ENCODE results near the gene IFNL1. TPM values are rescaled to one million over a fixed set of nuclear protein-coding genes. Genes with fewer than 3 reads are reported as not detected.
A peak's percentile ranks its signal among the peaks of the same experiment; 100 is the strongest.

Gene IFNL1
- total and polyA plus RNA-seq, 2 experiments from 2014 or later, result not detected

DNA sequence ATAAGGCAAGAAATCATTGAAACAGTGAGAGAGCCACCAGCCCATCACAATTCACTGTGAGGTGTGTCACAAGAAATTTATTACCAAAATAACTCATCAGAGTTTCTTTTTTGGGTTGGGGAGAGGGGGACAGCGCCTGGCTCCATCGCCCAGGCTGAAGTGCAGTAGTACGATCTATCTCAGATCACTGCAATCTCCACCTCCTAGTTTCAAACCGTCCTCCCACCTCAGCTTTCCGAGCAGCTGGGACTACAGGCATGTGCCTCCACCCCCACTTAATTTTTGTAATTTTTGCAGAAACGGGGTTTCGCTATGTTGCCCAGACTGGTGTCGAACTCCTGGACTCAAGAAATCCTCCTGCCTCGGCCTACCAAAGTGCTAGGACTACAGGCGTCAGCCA, 3.6 kb downstream of the IFNL1 start:
- Histone ChIP-seq H3K4me1 (ENCODE audit: low read depth) (peaks cover 7% of the 10 kb centered on the region), H3K4me3 (no peak overlapping the region), H3K27ac (no peak overlapping the region), H3K27me3 (no peaks in the 10 kb centered on the region), H3K36me3 (no peaks in the 10 kb centered on the region), H3K9me3 (ENCODE audit: low read depth) (no peaks in the 10 kb centered on the region)
- no peak for DNase-seq (ENCODE audit: low read depth in 1 of 2, low spot score in 1 of 2)
- TF ChIP-seq, protein P1, sequence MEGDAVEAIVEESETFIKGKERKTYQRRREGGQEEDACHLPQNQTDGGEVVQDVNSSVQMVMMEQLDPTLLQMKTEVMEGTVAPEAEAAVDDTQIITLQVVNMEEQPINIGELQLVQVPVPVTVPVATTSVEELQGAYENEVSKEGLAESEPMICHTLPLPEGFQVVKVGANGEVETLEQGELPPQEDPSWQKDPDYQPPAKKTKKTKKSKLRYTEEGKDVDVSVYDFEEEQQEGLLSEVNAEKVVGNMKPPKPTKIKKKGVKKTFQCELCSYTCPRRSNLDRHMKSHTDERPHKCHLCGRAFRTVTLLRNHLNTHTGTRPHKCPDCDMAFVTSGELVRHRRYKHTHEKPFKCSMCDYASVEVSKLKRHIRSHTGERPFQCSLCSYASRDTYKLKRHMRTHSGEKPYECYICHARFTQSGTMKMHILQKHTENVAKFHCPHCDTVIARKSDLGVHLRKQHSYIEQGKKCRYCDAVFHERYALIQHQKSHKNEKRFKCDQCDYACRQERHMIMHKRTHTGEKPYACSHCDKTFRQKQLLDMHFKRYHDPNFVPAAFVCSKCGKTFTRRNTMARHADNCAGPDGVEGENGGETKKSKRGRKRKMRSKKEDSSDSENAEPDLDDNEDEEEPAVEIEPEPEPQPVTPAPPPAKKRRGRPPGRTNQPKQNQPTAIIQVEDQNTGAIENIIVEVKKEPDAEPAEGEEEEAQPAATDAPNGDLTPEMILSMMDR (IDR thresholded peaks at IDR 0.05; ENCODE audit: low read depth, low read length), result no peak

DNA sequence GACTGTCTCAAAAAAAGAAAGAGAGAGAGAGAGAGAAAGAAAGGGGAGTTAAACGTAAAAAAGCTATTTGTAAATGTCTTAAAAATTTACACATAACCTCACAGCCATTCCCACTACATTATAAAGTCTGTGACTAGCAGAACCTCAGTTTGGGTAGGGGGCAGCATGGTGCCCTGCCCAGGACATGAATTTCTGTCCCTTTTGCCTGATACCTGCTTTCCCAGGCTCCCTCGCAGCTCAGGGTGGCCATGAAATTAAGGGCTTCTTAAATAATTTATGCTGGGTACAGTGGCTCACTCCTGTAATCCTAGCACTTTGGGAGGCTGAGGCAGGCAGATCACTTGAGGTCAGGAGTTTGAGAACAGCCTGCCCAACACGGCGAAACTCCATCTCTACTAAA, 4.8 kb downstream of the IFNL1 start:
- Histone ChIP-seq H3K4me3 (no peak overlapping the region), H3K27me3 (no peaks in the 10 kb centered on the region), H3K27ac (no peak overlapping the region), H3K9me3 (ENCODE audit: low read depth) (no peaks in the 10 kb centered on the region), H3K4me1 (ENCODE audit: low read depth) (peaks cover 18% of the 10 kb centered on the region), H3K36me3 (no peaks in the 10 kb centered on the region)
- TF ChIP-seq, protein P1 (IDR thresholded peaks at IDR 0.05; ENCODE audit: low read depth, low read length), result no peak
- no peak for DNase-seq (ENCODE audit: low read depth in 1 of 2, low spot score in 1 of 2)

DNA sequence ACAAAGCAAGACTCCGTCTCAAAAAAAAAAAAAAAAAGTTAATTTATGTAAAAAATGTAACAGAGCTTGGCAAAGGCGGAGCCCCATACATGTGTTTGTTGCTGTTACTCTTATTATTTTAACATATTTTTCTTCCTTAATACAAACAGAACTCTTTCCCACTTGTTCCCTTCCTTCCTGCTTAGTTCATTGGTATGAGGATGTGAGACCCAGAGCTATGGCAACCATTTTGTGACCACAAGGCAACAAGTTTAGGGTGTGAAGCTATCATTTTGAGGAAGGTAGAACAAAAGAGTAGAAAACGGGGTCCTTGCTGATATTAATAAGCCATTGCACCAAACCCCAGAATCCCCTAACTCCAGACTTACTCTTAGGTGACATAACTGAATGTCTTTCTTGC, 5.4 kb downstream of the IFNL1 start:
- Histone ChIP-seq H3K9me3 (ENCODE audit: low read depth) (no peaks in the 10 kb centered on the region), H3K4me1 (ENCODE audit: low read depth) (peaks cover 23% of the 10 kb centered on the region), H3K27me3 (no peaks in the 10 kb centered on the region), H3K4me3 (no peak overlapping the region), H3K36me3 (no peaks in the 10 kb centered on the region), H3K27ac (no peak overlapping the region)
- DNase-seq (ENCODE audit: low read depth in 1 of 2, low spot score in 1 of 2), result no peak
- TF ChIP-seq, protein P1 (IDR thresholded peaks at IDR 0.05; ENCODE audit: low read depth, low read length), result no peak

DNA sequence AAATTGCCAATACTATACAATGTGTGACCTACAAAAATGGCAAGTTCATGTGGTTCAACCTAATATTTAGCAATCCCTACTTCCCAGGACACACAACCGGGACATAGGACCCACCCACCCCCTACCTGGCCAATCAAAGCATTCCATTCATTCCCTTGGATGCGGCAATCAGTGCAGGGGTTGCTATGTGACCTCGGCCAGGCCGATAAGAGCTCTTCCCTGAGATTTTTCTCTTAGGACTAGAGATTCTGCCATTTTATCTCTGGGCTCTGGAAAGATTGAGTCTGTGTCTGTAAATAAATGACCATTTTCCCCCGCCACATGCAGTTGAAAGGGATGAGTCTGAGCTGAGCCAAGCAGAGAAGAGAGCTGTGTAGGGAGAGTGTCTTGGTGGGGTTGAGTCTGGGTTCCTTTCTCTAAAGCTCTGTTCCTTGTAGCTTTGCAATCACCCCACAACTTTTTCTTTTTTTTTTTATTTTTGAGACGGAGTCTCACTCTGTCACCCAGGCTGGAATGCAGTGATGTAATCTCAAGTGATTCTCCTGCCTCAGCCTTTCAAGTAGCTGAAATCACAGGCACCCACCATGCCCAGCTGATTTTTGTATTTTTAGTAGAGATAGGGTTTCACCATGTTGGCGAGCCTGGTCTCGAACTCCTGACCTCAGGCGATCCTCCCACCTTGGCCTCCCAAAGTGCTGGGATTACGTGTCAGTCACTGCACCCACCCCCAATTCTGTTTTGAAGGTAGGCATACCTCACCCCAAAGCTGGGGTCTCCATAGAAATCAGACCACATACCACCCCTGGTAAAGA, 7.4 kb downstream of the IFNL1 start:
- H3K27me3 ChIP-seq, result no peaks in the 10 kb centered on the region
- TF ChIP-seq, protein P1 (IDR thresholded peaks at IDR 0.05; ENCODE audit: low read depth, low read length), result no peak
- H3K4me3 ChIP-seq, result no peak overlapping the region
- peak overlapping the region; percentile 62 for H3K27ac ChIP-seq
- no peaks in the 10 kb centered on the region for H3K9me3 ChIP-seq (ENCODE audit: low read depth)
- peaks cover 29% of the 10 kb centered on the region for H3K4me1 ChIP-seq (ENCODE audit: low read depth)
- no peak for DNase-seq (ENCODE audit: low read depth in 1 of 2, low spot score in 1 of 2)
- no peaks in the 10 kb centered on the region for H3K36me3 ChIP-seq

DNA sequence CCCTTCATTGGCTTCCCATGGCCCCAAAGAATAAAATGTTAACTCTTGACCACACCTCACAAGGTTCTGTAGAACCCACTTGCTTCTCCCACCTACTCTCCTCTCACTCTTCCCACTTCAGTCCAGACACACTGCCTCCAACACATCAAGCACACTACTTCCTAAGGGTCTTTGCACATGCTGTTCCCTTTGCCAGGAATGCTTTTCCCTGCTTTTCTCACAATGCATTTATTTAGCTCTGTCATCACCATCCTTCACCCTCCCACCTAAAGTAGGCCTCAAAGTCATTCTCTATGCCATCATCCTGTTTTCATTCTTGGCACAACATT, 7.9 kb downstream of the IFNL1 start:
- Histone ChIP-seq H3K27me3 (no peaks in the 10 kb centered on the region), H3K9me3 (ENCODE audit: low read depth) (no peaks in the 10 kb centered on the region), H3K36me3 (no peaks in the 10 kb centered on the region), H3K4me3 (no peak overlapping the region), H3K4me1 (ENCODE audit: low read depth) (peaks cover 29% of the 10 kb centered on the region), H3K27ac (peak overlapping the region; percentile 62)
- TF ChIP-seq, protein P1 (IDR thresholded peaks at IDR 0.05; ENCODE audit: low read depth, low read length), result no peak
- DNase-seq (ENCODE audit: low read depth in 1 of 2, low spot score in 1 of 2), result no peak

All from cardiac muscle cell (in vitro differentiated cells and primary cell).